ENCODE results near the gene PHF10. TPM values are rescaled to one million over a fixed set of nuclear protein-coding genes. Genes with fewer than 3 reads are reported as not detected.

The PHF10 gene
- total and polyA plus RNA-seq, 2 donors (not counting 1 experiment from before 2014, with no cell fraction given) = 32.9 to 74.6 TPM

DNA sequence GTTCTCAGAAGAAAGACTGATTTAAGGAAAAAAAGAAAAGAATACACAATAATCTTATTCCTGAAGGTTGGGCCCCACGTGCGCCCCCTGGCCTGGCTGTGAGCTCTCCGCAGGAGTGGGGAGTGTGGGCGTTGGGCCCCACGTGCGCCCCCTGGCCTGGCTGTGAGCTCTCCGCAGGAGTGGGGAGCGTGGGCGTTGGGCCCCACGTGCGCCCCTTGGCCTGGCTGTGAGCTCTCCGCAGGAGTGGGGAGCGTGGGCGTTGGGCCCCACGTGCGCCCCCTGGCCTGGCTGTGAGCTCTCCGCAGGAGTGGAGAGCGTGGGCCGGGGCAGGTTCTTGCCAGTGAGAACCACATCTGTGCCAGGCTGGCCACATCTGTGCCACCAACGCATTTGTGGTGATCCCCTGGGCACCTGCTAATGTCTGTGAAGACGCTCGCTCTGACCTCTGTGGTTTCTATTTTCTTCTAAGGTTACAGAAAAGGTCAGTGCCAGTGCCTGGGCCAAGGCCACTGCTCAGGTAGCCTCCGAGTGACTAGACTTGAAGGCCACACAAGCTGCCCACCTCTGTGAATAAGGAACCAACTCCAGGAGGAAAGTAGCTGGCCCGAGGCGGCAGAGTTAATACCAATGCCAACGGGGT, 63.4 kb downstream of the PHF10 start:
- Histone ChIP-seq H3K27me3 (replicated peaks in 1 of 4; ENCODE audit: control extremely low read depth in 1 of 4, control insufficient read depth in 3 of 4, insufficient read depth in 4 of 4, low read length in 3 of 4) (no peaks in the 10 kb centered on the region), H4K20me1 (ENCODE audit: control insufficient read depth, insufficient read depth, low read length, poor library complexity, severe bottlenecking) (no peaks in the 10 kb centered on the region), H3K36me3 (replicated peaks in 1 of 2; ENCODE audit: control extremely low read depth in 1 of 2, control insufficient read depth in 1 of 2, extremely low read depth in 1 of 2, insufficient read depth in 2 of 2, low read length in 1 of 2) (peaks cover 2 to 19% of the 10 kb centered on the region in 2 experiments), H3K79me2 (ENCODE audit: control insufficient read depth, insufficient read depth, low read length) (no peaks in the 10 kb centered on the region), H3K27ac (ENCODE audit: low read length in 2 of 2) (no peak overlapping the region), H3K4me1 (ENCODE audit: control insufficient read depth in 2 of 2, insufficient read depth in 2 of 2, low read length in 2 of 2) (no peaks in the 10 kb centered on the region), H3K4me2 (replicated peaks; ENCODE audit: low read depth, low read length, poor library complexity, severe bottlenecking) (no peak overlapping the region), H2AFZ (ENCODE audit: insufficient read depth, low read depth, low read length, poor library complexity, severe bottlenecking) (no peak overlapping the region), H3K9ac (ENCODE audit: low read length) (no peak overlapping the region), H3K9me3 (ENCODE audit: control extremely low read depth in 1 of 3, control insufficient read depth in 2 of 3, insufficient read depth in 1 of 3, low read length in 2 of 3) (no peaks in the 10 kb centered on the region), H3K4me3 (ENCODE audit: control extremely low read depth in 1 of 5, extremely low read depth in 1 of 5, insufficient read depth in 1 of 5, low read depth in 2 of 5, low read length in 4 of 5) (no peak overlapping the region)
- POLR2A ChIA-PET = no interaction called here
- WGBS (ENCODE audit: insufficient coverage) = 93% methylated on average over 21 of the region's 26 CpGs
- CTCF ChIA-PET = no interaction called here
- H3K4me1 Mint-ChIP-seq = no peaks in the 10 kb centered on the region
- no peak overlapping the region for H3K27ac Mint-ChIP-seq
- H3K9me3 Mint-ChIP-seq (ENCODE audit: insufficient read depth) = no peaks in the 10 kb centered on the region
- no peak overlapping the region for H3K4me3 Mint-ChIP-seq
- no peak for TF ChIP-seq CTCF (IDR thresholded peaks at IDR 0.05)
- TF ChIP-seq EZH2 (IDR thresholded peaks at IDR 0.05; ENCODE audit: borderline replicate concordance, insufficient read depth, low read depth, low read length, poor library complexity, severe bottlenecking) = no peak
- ATAC-seq (ENCODE audit: low read depth) (no peak), DNase-seq (no peak)
- intact Hi-C loops (cut with micrococcal nuclease) = no loop called here
- no peaks in the 10 kb centered on the region for H3K27me3 Mint-ChIP-seq

GRCh38 chr6:169659820-169660610, 64.3 kb downstream of the PHF10 start:
- peaks cover 2 to 19% of the 10 kb centered on the region in 2 experiments for H3K36me3 ChIP-seq (replicated peaks in 1 of 2; ENCODE audit: control extremely low read depth in 1 of 2, control insufficient read depth in 1 of 2, extremely low read depth in 1 of 2, insufficient read depth in 2 of 2, low read length in 1 of 2)
- H3K9me3 Mint-ChIP-seq (ENCODE audit: insufficient read depth) = no peaks in the 10 kb centered on the region
- TF ChIP-seq CTCF (IDR thresholded peaks at IDR 0.05) (no peak), EZH2 (IDR thresholded peaks at IDR 0.05; ENCODE audit: borderline replicate concordance, insufficient read depth, low read depth, low read length, poor library complexity, severe bottlenecking) (no peak)
- H2AFZ ChIP-seq (ENCODE audit: insufficient read depth, low read depth, low read length, poor library complexity, severe bottlenecking) = no peak overlapping the region
- intact Hi-C loops (cut with micrococcal nuclease) = no loop called here
- ChIA-PET POLR2A (no interaction called here), CTCF (no interaction called here)
- no peak overlapping the region for H3K9ac ChIP-seq (ENCODE audit: low read length)
- peaks cover 0 to 8% of the 10 kb centered on the region in 2 donors for H3K4me1 ChIP-seq (ENCODE audit: control insufficient read depth in 2 of 2, insufficient read depth in 2 of 2, low read length in 2 of 2)
- no peak overlapping the region for H3K4me3 ChIP-seq (ENCODE audit: control extremely low read depth in 1 of 5, extremely low read depth in 1 of 5, insufficient read depth in 1 of 5, low read depth in 2 of 5, low read length in 4 of 5)
- H3K4me2 ChIP-seq (replicated peaks; ENCODE audit: low read depth, low read length, poor library complexity, severe bottlenecking) = no peak overlapping the region
- over 99% methylated on average over 24 of the region's 26 CpGs for WGBS (ENCODE audit: insufficient coverage)
- H3K9me3 ChIP-seq (ENCODE audit: control extremely low read depth in 1 of 3, control insufficient read depth in 2 of 3, insufficient read depth in 1 of 3, low read length in 2 of 3) = no peaks in the 10 kb centered on the region
- no peak overlapping the region for H3K4me3 Mint-ChIP-seq
- H4K20me1 ChIP-seq (ENCODE audit: control insufficient read depth, insufficient read depth, low read length, poor library complexity, severe bottlenecking) = no peaks in the 10 kb centered on the region
- no peaks in the 10 kb centered on the region for H3K27me3 Mint-ChIP-seq
- H3K27ac Mint-ChIP-seq = peak overlapping the region; percentile 53
- DNase-seq = no peak
- H3K79me2 ChIP-seq (ENCODE audit: control insufficient read depth, insufficient read depth, low read length) = no peaks in the 10 kb centered on the region
- H3K4me1 Mint-ChIP-seq = no peaks in the 10 kb centered on the region
- no peak for ATAC-seq (ENCODE audit: low read depth)
- H3K27me3 ChIP-seq (replicated peaks in 1 of 4; ENCODE audit: control extremely low read depth in 1 of 4, control insufficient read depth in 3 of 4, insufficient read depth in 4 of 4, low read length in 3 of 4) = no peaks in the 10 kb centered on the region
- no peak overlapping the region for H3K27ac ChIP-seq (ENCODE audit: low read length in 2 of 2)
